SHP77 (cell line): ENCODE results near the gene C5.
A peak's percentile ranks its signal among the peaks of the same experiment; 100 is the strongest.
"Not testable (repeated sequence)": the region's sequence is repeated elsewhere in the genome, so short reads cannot be mapped to it uniquely, and the experiment has no call there.

ENCODE experiments used
- DNase-seq, 2 experiments: peaks; one replicate each; lab custom pipeline; 2025; lab: John Stamatoyannopoulos, UW

The C5 gene

GRCh38 chr9:121050128-121050988 lies at the start of gene C5:
Gene C5, minus strand, starts transcription at chr9:121050275. Its CDS starts 29 bp downstream, at chr9:121050246.
- no peak for DNase-seq

- DNase-seq, result no peak
Measured at GRCh38 chr9:121098567-121099198, 48.6 kb upstream of the C5 start.

- DNase-seq, result no peak
Measured at GRCh38 chr9:121095057-121095456, 45.0 kb upstream of the C5 start.

GRCh38 chr9:121090743-121091142 lies 40.7 kb upstream of the C5 start:
- not testable (repeated sequence) for DNase-seq

GRCh38 chr9:121088576-121088975 lies 38.5 kb upstream of the C5 start:
- no peak for DNase-seq

GRCh38 chr9:121085661-121086060 lies 35.6 kb upstream of the C5 start:
- DNase-seq, result no peak

- DNase-seq, result no peak
Measured at GRCh38 chr9:121082075-121082474, 32.0 kb upstream of the C5 start.

- no peak for DNase-seq
Measured at GRCh38 chr9:121075251-121076036, 25.4 kb upstream of the C5 start.

GRCh38 chr9:121074370-121075250 lies 24.5 kb upstream of the C5 start, which contains the start of gene CNTRL:
Gene CNTRL, plus strand, starts transcription at chr9:121074955. Its CDS starts 13,372 bp downstream, at chr9:121088327.
- peak; percentile 93 for DNase-seq

GRCh38 chr9:121073038-121073437 lies 23.0 kb upstream of the C5 start:
- DNase-seq, result no peak

- no peak for DNase-seq
Measured at GRCh38 chr9:121071756-121072421, 21.8 kb upstream of the C5 start.

- no peak for DNase-seq
Measured at GRCh38 chr9:121071370-121071755, 21.3 kb upstream of the C5 start.

- no peak for DNase-seq
Measured at GRCh38 chr9:121069396-121069795, 19.3 kb upstream of the C5 start.

GRCh38 chr9:121067640-121068039 lies 17.6 kb upstream of the C5 start:
- DNase-seq, result no peak

GRCh38 chr9:121066850-121067249 lies 16.8 kb upstream of the C5 start:
- DNase-seq, result no peak

GRCh38 chr9:121059998-121060636 lies 10.0 kb upstream of the C5 start:
- peak; percentile 28 to 51 for DNase-seq

- no peak for DNase-seq
Measured at GRCh38 chr9:121059513-121059912, 9.4 kb upstream of the C5 start.

- DNase-seq, result no peak
Measured at GRCh38 chr9:121057821-121058220, 7.7 kb upstream of the C5 start.

GRCh38 chr9:121055642-121056143 lies 5.6 kb upstream of the C5 start:
- DNase-seq, result peak in 1 of 2 experiments; percentile 18

GRCh38 chr9:121053544-121053943 lies 3.5 kb upstream of the C5 start:
- no peak for DNase-seq
